HG03025 (cell line): ENCODE results near the gene TNIP2.
"Not testable (repeated sequence)": the region's sequence is repeated elsewhere in the genome, so short reads cannot be mapped to it uniquely, and the experiment has no call there.

ENCODE experiments used
- ATAC-seq: cut with Tn5 transposase; IDR thresholded peaks from one replicate; pipeline ENCODE4 v1.9.1; 2021; ENCODE audit warnings: mild to moderate bottlenecking, moderate library complexity; ENCODE audit not compliant: unreplicated experiment, low FRiP score

TNIP2 gene

GRCh38 chr4:2745981-2746806, 9.9 kb downstream of the TNIP2 start:
- peak; percentile 78 for ATAC-seq

- no peak for ATAC-seq
These were observed 10.6 kb downstream of the TNIP2 start for GRCh38 chr4:2745516-2745915.

- ATAC-seq = no peak
These were observed 11.4 kb downstream of the TNIP2 start for GRCh38 chr4:2744576-2745270.

GRCh38 chr4:2743518-2744445, 12.4 kb downstream of the TNIP2 start:
- no peak for ATAC-seq

- no peak for ATAC-seq
These were observed 13.2 kb downstream of the TNIP2 start for GRCh38 chr4:2742823-2743517.

- ATAC-seq = no peak
These were observed 13.9 kb downstream of the TNIP2 start for GRCh38 chr4:2742081-2742822.

- no peak for ATAC-seq
These were observed 14.5 kb downstream of the TNIP2 start for GRCh38 chr4:2741626-2742025.

- not testable (repeated sequence) for ATAC-seq
These were observed 17.8 kb downstream of the TNIP2 start for GRCh38 chr4:2738296-2738695.

GRCh38 chr4:2735869-2736268, 20.3 kb downstream of the TNIP2 start:
- no peak for ATAC-seq

GRCh38 chr4:2734612-2735011, 21.5 kb downstream of the TNIP2 start:
- no peak for ATAC-seq

GRCh38 chr4:2733844-2734574, 22.1 kb downstream of the TNIP2 start:
- ATAC-seq = no peak

- no peak for ATAC-seq
These were observed 22.9 kb downstream of the TNIP2 start for GRCh38 chr4:2733001-2733843.

GRCh38 chr4:2732526-2732925, 23.6 kb downstream of the TNIP2 start:
- ATAC-seq = no peak

- no peak for ATAC-seq
These were observed 24.2 kb downstream of the TNIP2 start for GRCh38 chr4:2731907-2732317.

- no peak for ATAC-seq
These were observed 26.6 kb downstream of the TNIP2 start for GRCh38 chr4:2729533-2729875.

GRCh38 chr4:2728806-2729532, 27.2 kb downstream of the TNIP2 start:
- ATAC-seq = no peak

GRCh38 chr4:2728221-2728620, 27.9 kb downstream of the TNIP2 start:
- ATAC-seq = no peak
